GM19372 (cell line): ENCODE data around the gene TCOF1.
A peak's percentile ranks its signal among the peaks of the same experiment; 100 is the strongest.

Experiments
- ATAC-seq: cut with Tn5 transposase; IDR thresholded peaks from one replicate; pipeline ENCODE4 v1.9.1; 2021; ENCODE audit warnings: mild to moderate bottlenecking, low read depth, moderate library complexity; ENCODE audit not compliant: unreplicated experiment

The TCOF1 gene

DNA sequence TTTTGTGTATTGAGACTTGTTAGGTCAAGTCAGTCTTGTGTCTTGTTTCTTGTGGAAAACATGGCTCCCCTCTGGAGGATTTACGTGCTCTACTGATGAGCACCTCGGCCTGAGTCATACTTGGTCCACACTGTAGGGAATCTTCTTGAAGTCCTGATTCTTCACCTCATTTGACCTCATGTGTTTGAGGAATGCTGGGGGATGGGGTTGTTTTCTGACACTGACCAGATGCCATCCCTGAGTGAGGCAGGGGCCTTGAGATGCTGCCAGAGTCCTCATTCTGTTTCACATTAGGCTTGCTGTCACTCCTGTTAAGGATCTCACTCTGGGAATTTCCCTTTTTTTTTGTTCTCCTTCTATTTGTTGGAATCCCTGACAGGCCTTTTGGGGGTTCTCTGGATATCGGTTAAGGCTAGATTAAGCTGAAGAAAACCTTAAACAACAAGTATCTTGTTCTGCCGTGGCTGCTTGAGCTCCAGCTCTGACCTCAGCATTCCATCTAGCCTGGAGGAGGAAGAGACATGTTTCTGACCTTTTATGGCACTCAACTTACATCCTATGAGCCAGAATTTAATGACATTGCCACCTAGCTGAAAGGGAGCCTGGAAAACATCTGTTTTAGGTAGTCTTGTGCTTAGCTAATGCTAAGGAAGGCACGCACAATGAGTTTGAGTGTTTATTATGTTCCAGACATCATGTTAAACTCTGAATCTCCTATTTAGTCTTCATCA lies 20.6 kb downstream of the TCOF1 start:
- no peak for ATAC-seq

DNA sequence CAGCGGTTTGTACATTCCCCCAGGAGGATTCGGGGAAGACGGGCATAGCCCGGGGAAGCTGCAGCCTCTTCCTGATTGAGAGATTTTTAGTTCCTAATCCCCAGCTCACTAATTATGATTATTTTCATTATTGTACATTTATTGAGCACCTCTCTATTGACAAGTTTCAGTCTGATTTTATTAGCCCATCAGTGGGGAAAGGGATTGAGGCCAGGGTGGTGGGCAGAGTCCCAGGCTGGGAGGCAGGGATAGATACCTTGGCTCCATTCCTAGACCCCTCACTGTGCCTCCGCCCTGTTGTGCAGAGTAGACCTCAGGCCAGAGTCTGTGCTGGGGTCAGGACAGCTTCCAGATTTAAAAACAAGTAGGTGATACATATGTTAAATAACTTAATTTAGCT lies 27.2 kb downstream of the TCOF1 start:
- no peak for ATAC-seq

DNA sequence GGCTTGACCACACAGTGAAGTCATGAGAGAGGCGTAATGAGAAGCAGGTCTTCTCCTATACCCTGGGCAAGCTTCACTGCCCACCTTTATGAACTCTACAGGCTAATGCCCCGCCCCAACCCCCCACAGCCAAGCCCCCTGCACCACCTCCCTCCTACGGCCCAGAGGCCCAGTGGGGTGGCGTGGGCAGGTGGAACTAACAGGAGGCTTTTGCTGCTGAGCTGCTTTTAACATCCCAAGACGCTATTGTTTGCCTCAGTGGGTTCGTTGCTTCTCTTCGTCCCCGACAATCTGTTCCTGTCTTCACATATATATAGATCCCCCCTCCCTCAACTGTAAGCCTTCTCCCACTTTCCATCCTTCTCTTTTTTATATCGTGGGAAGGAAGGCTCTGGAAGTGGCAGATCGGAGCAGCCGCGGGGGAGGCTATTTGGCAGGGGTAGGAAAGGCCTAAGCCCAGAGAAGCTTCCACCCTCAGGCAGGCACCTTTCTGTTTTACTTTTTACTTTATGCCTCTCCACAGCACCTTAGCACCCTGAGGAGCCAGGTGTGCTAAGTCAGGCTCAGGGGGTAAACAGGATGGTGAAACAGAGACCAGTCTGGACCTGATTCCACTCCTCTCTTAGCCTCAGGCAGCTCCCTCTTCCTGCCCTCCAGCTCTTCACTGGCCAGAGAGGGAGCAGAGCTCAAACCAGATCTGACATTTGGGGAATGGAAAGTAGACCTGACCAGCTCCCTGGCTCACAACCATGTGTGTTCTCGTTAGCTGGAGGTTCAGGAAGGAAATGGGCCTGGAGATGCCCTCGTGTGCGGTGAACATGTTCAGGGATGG lies 28.7 kb downstream of the TCOF1 start:
- ATAC-seq, result no peak

DNA sequence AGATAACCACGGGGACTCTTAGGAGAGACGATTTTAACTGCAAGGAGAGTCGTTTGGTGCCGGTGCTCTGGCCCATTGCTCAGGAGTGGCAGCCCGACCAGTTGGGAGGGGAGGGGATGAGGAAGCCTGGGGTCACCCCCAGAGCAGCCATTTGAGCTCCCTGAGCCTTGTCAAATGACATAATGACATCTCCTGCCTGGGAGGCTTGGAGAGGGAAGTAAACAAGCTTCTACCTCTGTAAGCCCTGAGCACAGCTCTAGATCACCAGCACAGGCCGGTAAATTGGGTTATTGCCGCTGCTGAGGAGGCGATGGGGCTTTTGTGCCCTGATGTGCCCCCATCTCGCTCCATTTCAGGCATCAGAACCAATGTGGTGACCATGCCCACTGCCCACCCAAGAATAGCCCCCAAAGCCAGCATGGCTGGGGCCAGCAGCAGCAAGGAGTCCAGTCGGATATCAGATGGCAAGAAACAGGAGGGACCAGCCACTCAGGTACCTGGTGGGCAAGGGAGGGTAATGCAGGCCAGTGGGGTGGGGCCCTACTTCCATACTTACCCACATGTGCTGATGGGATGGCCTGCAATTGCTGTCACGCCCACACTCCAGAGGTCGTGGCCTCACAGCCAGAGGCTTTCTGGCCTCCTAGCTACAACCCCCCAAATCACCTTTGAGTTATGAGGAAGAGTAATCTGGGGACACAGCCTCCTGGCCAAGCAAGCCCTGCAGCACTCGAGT lies 32.2 kb downstream of the TCOF1 start:
- no peak for ATAC-seq

DNA sequence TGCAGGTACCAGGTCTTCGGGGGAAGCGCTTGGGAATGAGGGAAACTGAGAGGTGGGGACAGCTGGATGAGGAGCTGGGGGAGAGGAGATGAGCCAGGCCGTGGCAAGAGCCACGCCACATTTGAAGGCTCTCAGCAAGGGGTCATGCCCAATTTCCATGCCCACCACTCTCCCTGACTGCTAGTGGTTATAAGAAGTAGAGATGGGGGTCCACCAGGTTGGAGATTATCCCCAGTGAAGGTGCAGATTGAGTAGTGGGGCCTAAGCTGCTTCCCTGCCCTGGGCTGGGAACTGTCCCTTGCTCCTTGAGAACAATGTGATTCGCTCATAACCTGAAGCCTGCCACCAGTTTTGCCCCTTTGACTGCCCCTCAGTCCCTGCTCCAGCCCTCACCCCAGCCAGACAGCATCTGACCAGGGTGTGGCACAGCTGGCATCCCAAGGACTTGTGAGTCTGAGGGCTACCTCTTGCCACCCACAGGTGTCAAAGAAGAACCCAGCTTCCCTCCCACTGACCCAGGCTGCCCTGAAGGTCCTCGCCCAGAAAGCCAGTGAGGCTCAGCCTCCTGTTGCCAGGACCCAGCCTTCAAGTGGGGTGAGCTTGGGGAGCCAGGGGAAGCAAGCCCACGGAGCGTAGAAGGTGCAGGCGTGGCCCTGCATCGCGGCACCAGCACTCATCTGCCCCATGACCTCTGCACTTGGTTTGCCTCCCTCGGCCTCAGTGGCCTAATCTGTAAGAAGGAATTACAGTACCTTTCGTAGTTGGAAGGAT lies 33.8 kb downstream of the TCOF1 start:
- no peak for ATAC-seq

DNA sequence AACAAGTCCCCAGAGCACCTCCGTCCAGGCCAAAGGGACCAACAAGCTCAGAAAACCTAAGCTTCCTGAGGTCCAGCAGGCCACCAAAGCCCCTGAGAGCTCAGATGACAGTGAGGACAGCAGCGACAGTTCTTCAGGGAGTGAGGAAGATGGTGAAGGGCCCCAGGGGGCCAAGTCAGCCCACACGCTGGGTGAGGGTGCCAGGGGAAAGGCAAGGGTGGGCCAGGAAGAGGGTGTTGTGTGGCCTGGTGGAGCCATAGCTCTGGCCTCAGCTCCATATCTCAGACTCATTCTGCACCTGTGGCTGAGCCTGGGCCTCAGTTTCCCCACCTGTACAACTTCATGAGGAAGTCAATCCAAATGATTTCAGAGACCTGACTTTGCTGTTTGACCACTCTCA lies 34.5 kb downstream of the TCOF1 start:
- no peak for ATAC-seq

DNA sequence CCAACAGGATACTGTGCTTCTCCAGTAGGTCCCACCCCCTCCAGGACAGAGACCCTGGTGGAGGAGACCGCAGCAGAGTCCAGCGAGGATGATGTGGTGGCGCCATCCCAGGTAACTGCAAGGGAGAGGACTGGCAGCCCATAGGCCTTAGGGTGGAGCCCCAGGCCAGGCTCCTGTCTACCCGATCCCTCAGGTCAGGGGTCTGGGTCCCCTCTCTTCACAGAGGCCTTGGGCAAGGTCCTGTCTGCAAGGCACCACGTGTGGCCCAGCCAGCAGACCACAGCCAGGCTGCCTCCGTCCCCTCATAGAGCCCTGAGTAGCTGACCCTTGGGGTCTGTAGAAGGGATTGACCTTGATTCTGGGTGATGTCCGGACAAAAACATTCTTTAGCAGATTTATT lies 35.2 kb downstream of the TCOF1 start:
- no peak for ATAC-seq

DNA sequence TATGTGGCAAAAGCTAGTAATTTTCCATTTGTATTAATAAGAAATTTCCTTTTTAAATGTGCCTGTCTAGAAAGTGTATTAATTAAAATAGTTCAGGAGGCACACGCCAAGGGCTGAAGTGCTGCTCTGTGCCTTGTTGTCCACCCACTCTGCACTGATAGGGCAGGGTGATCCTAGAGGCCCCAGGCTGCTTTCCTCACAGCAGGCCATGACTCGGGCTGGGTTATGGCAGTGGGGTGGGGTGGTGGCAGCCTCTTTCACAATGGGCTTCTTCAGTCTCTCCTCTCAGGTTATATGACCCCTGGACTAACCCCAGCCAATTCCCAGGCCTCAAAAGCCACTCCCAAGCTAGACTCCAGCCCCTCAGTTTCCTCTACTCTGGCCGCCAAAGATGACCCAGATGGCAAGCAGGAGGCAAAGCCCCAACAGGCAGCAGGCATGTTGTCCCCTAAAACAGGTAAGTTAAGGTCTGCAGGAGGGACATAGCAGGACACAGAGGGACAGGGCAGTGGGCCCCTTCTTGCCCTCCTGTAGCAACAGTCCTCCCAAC lies 35.7 kb downstream of the TCOF1 start:
- ATAC-seq, result no peak

DNA sequence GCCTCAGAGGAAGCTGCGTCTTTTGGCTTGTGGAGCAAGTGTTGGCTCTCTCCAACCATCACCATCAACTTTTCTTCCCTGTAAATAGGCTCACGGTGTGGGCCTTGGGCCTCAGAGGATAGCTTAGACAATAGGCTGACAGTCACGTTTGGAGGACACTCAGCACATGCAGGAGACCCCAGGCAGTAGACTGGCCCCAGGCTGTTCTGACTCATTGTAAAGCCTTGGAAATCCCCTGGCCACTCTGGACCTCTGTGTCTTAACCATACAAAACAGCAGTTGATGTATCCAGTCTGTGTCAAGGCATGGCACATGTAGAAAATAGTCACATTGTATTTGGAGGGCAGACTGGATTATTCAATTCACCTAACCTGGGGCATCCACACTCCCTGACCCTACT lies 36.6 kb downstream of the TCOF1 start:
- ATAC-seq, result no peak

DNA sequence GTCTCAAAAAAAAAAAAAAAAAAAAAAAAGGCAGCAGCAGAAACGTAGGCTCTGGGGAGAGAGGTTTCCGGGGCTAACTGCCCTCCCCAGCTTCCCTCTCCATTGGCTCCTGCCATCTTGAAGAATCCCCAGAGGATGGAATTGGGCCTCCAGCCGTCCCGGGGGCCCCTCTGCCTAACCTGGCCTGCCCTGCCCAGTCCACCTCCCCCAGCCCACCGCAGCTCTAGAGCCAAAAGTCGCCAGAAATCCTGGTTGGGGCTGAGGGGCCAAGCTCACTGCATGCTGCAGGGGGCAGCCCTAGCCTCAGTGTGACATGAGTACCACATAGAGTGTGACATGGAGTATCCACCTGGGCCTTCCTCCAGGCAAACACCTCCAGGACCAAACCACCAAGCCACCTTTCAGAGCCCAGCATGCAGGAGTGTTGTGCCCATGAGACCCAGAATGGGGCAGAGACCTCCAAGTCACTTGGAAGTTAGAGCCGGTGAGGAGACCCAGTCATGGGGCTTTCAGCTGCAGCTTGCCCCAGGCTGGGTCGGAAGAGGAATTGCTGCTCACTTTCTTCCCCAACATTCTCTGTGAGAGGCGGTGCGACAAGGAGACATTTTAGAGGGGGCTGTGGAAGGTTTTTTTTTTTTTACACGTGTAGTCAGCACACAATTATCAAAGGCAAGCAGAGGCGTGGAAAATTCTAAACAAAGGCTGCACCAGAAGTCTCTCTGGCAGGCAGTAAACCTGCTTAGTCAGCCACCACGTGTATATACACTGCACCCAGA lies 37.6 kb downstream of the TCOF1 start:
- ATAC-seq, result no peak

DNA sequence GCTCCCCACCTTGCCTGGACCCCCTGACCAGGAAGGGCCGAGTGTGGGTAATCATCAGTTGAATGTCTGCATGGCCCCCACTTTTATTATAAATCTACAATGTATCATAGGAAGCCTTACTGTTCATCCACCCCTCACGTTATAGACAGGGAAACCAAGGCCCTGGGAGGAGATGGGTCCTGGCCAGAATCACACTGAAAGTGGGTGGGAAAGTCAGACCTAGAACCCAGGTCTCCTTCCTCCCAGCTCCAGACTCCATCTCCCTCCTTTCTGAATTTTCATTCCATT lies 38.1 kb downstream of the TCOF1 start:
- ATAC-seq, result no peak

DNA sequence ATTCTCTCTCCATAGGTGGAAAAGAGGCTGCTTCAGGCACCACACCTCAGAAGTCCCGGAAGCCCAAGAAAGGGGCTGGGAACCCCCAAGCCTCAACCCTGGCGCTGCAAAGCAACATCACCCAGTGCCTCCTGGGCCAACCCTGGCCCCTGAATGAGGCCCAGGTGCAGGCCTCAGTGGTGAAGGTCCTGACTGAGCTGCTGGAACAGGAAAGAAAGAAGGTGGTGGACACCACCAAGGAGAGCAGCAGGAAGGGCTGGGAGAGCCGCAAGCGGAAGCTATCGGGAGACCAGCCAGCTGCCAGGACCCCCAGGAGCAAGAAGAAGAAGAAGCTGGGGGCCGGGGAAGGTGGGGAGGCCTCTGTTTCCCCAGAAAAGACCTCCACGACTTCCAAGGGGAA lies 38.8 kb downstream of the TCOF1 start:
- ATAC-seq, result no peak

DNA sequence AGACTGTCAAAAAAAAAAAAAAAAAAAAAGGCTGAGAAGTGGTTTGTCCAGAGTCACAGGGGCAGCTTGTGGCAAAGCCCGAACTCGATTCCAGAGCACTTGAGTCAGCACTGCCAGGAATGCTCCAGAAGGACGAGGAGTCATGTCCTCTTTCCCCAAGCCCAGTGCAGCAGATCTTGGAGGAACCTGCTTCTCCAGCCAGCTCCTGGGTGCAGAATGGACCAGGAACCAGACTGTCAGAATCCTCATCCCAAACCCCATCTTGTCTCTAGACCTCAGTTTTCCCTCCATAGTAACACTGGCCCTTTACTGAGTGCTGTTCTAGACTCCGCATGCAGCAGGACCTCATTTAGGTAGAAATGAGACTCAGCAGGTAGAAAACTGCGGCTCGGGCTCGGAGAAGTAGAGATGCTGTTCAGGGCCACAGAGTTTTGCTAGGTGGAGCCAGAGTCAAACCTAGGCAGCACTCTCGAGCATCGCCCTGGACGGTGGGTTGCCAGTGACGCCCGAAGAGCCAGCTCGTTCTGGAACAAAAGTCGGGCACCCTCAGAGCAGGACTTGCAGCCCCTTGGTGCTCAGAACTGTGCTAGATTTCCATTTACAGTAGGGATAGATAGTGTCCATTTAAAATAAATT lies 39.8 kb downstream of the TCOF1 start:
- no peak for ATAC-seq

DNA sequence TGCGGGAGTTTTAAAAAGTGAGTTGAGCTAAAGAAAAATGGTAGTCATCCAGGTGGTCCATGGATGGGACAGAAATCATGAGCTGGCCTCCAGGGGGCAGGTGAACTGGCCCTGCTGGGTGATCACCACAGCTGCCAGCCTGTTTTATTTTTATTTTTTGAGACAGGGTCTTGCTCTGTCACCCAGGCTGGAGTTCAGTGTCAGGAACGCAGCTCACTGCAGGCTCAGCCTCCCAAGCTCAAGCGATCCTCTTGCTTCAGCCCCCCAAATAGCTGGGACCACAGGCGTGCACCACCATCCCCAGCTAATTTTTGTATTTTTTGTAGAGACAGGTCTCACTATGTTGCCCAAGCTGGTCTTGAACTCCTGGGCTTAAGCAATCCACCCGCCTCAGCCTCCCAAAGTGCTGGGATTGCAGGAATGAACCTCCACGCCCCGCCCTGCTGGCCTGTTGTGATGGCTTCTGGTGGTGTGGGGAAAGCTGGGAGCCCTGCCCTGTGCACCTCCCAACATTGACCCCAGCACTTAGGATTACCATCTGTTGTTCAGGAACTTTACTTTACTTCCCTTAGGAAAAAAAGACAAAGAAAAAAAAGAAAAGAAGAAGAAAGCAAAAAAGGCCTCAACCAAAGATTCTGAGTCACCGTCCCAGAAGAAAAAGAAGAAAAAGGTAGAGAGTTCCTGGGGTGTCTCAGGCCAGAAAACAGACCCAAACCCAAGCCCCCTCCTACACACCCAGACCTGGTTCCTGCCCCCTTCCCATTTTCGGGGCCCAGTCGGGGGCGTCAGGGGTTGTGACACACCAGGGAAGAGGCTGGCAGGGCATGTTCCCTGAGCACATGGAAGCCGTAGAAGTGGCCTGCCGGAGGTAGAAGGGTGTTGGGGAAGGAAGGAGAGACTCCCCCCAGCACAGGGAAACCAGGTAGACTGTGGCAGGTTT lies 40.6 kb downstream of the TCOF1 start:
- ATAC-seq, result no peak

DNA sequence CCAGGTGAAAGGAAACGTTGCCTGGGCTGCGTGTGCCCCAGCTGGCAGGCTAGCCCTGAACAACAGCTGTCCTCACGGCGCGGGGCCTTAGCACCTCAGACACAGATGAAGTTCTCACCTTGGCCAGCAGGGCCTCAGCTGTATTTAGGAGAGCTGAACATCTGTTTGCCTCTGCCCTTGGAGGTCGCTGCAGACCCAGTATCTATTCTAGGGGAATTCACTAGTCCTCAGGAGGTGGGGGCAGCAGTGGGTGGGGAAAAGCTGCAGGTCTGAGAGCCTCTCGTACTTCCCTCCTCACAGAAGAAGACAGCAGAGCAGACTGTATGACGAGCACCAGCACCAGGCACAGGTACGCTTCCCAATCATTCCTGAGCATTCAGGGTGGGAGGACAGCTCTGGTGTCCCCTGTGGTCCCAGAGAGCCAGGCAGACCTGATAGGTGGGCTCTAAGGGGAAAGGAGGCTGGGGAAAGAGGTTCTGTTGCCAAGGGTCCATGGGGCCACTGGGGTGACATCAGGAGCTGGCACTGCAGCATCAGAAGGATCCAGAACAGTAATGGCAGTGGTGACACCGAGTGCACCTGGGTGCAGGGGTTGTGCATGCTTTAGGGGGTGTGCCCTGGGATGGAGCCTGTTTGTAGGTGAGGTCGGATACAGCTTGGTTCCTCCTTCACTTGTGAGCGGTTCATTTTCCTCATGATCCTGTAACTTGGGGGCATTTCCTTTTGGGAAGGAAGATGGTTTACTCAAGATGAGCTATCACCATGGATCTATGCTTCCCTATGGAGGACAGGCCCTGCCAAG lies 41.4 kb downstream of the TCOF1 start:
- peak; percentile 63 for ATAC-seq

DNA sequence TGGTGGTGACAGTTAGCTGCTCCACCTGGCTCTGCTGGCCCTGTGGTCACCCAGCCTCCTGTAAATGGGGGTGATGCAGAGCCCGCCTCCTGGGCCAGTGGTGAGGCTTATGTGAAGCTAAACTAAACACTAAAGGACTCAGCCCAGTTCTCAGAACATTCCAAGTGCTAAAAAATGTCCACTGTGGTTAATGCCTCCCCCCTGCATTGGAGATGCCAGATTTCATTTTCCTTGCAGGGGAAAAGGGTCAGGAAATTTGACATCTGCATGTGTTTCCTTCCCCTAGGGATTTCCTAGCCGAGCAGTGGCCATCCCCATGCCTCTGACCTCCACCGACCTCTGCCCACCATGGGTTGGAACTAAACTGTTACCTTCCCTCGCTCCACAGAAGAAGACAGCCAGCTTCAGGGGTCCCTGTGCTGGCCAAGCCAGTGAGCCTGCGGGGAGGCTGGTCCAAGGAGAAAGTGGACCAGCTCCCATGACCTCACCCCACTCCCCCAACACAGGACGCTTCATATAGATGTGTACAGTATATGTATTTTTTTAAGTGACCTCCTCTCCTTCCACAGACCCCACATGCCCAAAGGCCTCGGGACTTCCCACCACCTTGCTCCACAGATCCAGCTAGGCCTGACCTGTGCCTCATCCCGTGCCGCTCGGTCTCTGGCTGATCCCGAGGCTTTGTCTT lies 42.2 kb downstream of the TCOF1 start:
- no peak for ATAC-seq
